Astrocyte (in vitro differentiated cells and primary cell): ENCODE results near the gene MYH10. TPM values are rescaled to one million over a fixed set of nuclear protein-coding genes. Genes with fewer than 3 reads are reported as not detected.

ENCODE experiments used
- DNase-seq: peaks from one replicate; pipeline ENCODE4 v3.0.0-alpha.2; 2010; ENCODE audit warnings: low read depth
- FAIRE-seq: peaks from 2 replicates; lab custom pipeline; 2011; peaks lifted over from hg19 to GRCh38; lab: Jason Lieb, UNC
- H2AFZ ChIP-seq: 2 replicates; pipeline ENCODE4 v1.6.0; 2012; ENCODE audit warnings: low read depth, low read length, inconsistent platforms
- H3K27ac ChIP-seq: 2 replicates; pipeline ENCODE4 v1.5.1; 2011; ENCODE audit warnings: low read depth, low read length, inconsistent platforms
- H3K27me3 ChIP-seq: 2 replicates; pipeline ENCODE4 v1.6.0; 2011; ENCODE audit warnings: low read length, inconsistent platforms; ENCODE audit not compliant: insufficient read depth
- H3K36me3 ChIP-seq: 2 replicates; pipeline ENCODE4 v1.5.1; 2011; ENCODE audit warnings: low read length, inconsistent platforms; ENCODE audit not compliant: insufficient read depth
- H3K4me1 ChIP-seq: 2 replicates; pipeline ENCODE4 v1.5.1; 2011; ENCODE audit warnings: low read length, inconsistent platforms; ENCODE audit not compliant: insufficient read depth
- H3K4me2 ChIP-seq: 2 replicates; pipeline ENCODE4 v1.6.0; 2012; ENCODE audit warnings: low read length, inconsistent platforms
- H3K4me3 ChIP-seq: 2 replicates; pipeline ENCODE4 v1.5.1; 2011; ENCODE audit warnings: low read depth, mild to moderate bottlenecking, low read length, inconsistent platforms; ENCODE audit not compliant: insufficient read depth
- H3K79me2 ChIP-seq: 2 replicates; pipeline ENCODE4 v1.6.0; 2012; ENCODE audit warnings: mild to moderate bottlenecking, low read length, inconsistent platforms; ENCODE audit not compliant: insufficient read depth
- H3K9ac ChIP-seq: 2 replicates; pipeline ENCODE4 v1.6.0; 2012; ENCODE audit warnings: mild to moderate bottlenecking, low read length, inconsistent platforms
- H3K9me3 ChIP-seq: 2 replicates; pipeline ENCODE4 v1.5.1; 2012; ENCODE audit warnings: low read depth, mild to moderate bottlenecking, low read length, inconsistent platforms; ENCODE audit not compliant: insufficient read depth
- H4K20me1 ChIP-seq: 2 replicates; pipeline ENCODE4 v1.6.0; 2012; ENCODE audit warnings: low read length, inconsistent platforms; ENCODE audit not compliant: insufficient read depth
- H3K27ac Mint-ChIP-seq: one replicate; pipeline ENCODE4 v1.8.0; 2021; ENCODE audit warnings: mild to moderate bottlenecking, mixed read lengths; ENCODE audit not compliant: unreplicated experiment
- H3K27me3 Mint-ChIP-seq: one replicate; pipeline ENCODE4 v1.8.0; 2021; ENCODE audit warnings: low read depth, mixed read lengths; ENCODE audit not compliant: unreplicated experiment
- H3K36me3 Mint-ChIP-seq: one replicate; pipeline ENCODE4 v1.8.0; 2021; ENCODE audit warnings: low read depth, mixed read lengths; ENCODE audit not compliant: unreplicated experiment
- H3K4me1 Mint-ChIP-seq: one replicate; pipeline ENCODE4 v1.8.0; 2021; ENCODE audit warnings: low read depth, mixed read lengths; ENCODE audit not compliant: unreplicated experiment
- H3K4me3 Mint-ChIP-seq: one replicate; pipeline ENCODE4 v1.8.0; 2021; ENCODE audit warnings: mild to moderate bottlenecking, moderate library complexity, mixed read lengths; ENCODE audit not compliant: unreplicated experiment
- H3K9me3 Mint-ChIP-seq: one replicate; pipeline ENCODE4 v1.8.0; 2021; ENCODE audit warnings: mild to moderate bottlenecking, mixed read lengths; ENCODE audit not compliant: unreplicated experiment
- EZH2 ChIP-seq: IDR thresholded peaks from 2 replicates; pipeline ENCODE4 v1.6.1; 2012; ENCODE audit warnings: mild to moderate bottlenecking, low read length, inconsistent platforms; ENCODE audit not compliant: insufficient read depth
- total RNA-seq: library from RNA; stranded (reverse); gene quantifications from 2 replicates; pipeline ENCODE4 v1.2.1, GENCODE V29; 2021
- TF ChIP-seq, protein P1 (sequence below): IDR thresholded peaks from 2 replicates; pipeline ENCODE4 v1.5.1; 2011; ENCODE audit warnings: low read depth, mild to moderate bottlenecking, inconsistent platforms, low read length, moderate library complexity; ENCODE audit not compliant: insufficient read depth

Gene MYH10
- total RNA-seq, 1 donor from 2014 or later: 150 TPM

DNA sequence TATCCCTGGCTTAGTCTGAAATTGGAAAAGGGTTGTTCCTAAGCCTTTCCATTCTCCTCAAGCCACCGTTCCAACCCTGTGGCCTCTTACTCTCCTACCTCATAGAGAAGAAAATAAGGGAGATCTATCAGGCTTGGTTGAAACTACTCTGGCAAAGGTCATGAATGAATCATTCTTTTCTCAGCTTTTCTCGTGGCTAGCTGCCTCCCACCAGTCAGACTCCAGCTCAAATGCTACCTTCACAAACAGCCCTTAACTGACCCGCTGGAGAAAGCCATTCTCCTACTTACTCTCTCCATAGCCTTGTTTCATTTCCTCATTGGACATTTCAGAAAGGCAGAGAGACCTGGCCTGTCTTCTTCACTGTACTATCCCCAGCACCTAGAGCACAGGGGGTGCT is 8.9 kb downstream of the MYH10 start:
- peaks cover 34% of the 10 kb centered on the region for H3K4me1 ChIP-seq
- FAIRE-seq (no peak), DNase-seq (peak; percentile 65)
- peaks cover 1% of the 10 kb centered on the region for H3K9me3 Mint-ChIP-seq
- H3K27me3 ChIP-seq: no peaks in the 10 kb centered on the region
- H3K4me1 Mint-ChIP-seq: peaks cover 40% of the 10 kb centered on the region
- H3K4me3 Mint-ChIP-seq: peak overlapping the region; percentile 63
- H3K9me3 ChIP-seq: no peaks in the 10 kb centered on the region
- no peaks in the 10 kb centered on the region for H3K27me3 Mint-ChIP-seq
- H4K20me1 ChIP-seq: peaks cover 81% of the 10 kb centered on the region
- TF ChIP-seq EZH2: no peak
- TF ChIP-seq, protein P1, sequence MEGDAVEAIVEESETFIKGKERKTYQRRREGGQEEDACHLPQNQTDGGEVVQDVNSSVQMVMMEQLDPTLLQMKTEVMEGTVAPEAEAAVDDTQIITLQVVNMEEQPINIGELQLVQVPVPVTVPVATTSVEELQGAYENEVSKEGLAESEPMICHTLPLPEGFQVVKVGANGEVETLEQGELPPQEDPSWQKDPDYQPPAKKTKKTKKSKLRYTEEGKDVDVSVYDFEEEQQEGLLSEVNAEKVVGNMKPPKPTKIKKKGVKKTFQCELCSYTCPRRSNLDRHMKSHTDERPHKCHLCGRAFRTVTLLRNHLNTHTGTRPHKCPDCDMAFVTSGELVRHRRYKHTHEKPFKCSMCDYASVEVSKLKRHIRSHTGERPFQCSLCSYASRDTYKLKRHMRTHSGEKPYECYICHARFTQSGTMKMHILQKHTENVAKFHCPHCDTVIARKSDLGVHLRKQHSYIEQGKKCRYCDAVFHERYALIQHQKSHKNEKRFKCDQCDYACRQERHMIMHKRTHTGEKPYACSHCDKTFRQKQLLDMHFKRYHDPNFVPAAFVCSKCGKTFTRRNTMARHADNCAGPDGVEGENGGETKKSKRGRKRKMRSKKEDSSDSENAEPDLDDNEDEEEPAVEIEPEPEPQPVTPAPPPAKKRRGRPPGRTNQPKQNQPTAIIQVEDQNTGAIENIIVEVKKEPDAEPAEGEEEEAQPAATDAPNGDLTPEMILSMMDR: no peak
- H3K9ac ChIP-seq: peak overlapping the region; percentile 10
- peak overlapping the region; percentile 27 for H3K27ac Mint-ChIP-seq
- H3K4me2 ChIP-seq: peak overlapping the region; percentile 64
- H3K36me3 Mint-ChIP-seq: peaks cover 8% of the 10 kb centered on the region
- peaks cover 98% of the 10 kb centered on the region for H3K79me2 ChIP-seq
- no peak overlapping the region for H2AFZ ChIP-seq
- H3K27ac ChIP-seq: no peak overlapping the region
- peaks cover 13% of the 10 kb centered on the region for H3K36me3 ChIP-seq
- H3K4me3 ChIP-seq: no peak overlapping the region

DNA sequence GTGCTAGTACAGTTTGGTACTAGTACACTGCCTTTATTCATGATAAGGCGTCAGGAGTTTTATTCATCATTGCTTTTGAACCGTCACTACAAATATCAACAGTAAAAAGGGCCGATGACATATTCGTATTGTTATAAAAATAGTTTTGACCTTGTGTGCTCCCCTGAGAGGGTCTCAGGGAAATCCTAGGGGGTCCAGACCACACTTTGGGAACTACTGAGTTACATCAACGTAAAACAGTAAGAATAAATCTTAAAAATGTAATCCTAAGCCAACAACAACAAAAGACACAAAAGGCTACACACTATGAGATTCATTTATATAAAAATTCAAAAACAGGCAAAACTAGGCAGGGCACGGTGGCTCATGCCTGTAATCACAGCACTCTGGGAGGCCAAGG is 11.2 kb downstream of the MYH10 start:
- peaks cover 13% of the 10 kb centered on the region for H3K36me3 ChIP-seq
- H3K4me3 ChIP-seq: no peak overlapping the region
- peaks cover 34% of the 10 kb centered on the region for H3K4me1 ChIP-seq
- H3K27ac ChIP-seq: no peak overlapping the region
- no peak overlapping the region for H3K9ac ChIP-seq
- FAIRE-seq (no peak), DNase-seq (no peak)
- H4K20me1 ChIP-seq: peaks cover 76% of the 10 kb centered on the region
- H3K9me3 ChIP-seq: no peaks in the 10 kb centered on the region
- no peak overlapping the region for H2AFZ ChIP-seq
- peaks cover 100% of the 10 kb centered on the region for H3K79me2 ChIP-seq
- TF ChIP-seq EZH2: no peak
- TF ChIP-seq, protein P1: no peak
- Mint-ChIP-seq H3K4me3 (no peak overlapping the region), H3K36me3 (peaks cover 8% of the 10 kb centered on the region), H3K27me3 (no peaks in the 10 kb centered on the region), H3K9me3 (peaks cover 1% of the 10 kb centered on the region), H3K27ac (no peak overlapping the region), H3K4me1 (peaks cover 41% of the 10 kb centered on the region)
- H3K27me3 ChIP-seq: no peaks in the 10 kb centered on the region
- peak overlapping the region; percentile 3 for H3K4me2 ChIP-seq

DNA sequence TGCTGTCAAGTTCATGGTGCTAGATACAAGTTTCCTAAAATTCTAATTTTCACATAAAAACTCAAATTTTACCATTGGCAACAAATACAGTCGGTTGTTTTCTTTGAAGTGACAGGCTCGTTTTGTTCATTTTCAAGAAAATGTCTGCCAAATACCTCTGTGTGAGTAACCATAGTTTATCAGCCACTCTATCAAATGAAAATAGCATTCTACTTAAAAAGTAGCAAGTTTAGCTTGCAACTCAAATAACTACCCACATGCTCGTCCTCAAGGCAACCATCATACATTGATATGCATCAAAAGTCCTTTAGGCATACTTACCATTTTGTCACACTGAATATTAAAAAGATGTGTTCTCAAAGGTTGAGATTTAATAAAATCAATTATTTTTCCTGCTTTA is 11.7 kb downstream of the MYH10 start:
- peak overlapping the region; percentile 3 for H3K4me2 ChIP-seq
- no peak overlapping the region for H3K9ac ChIP-seq
- H3K79me2 ChIP-seq: peaks cover 100% of the 10 kb centered on the region
- TF ChIP-seq, protein P1: no peak
- no peak for TF ChIP-seq EZH2
- no peaks in the 10 kb centered on the region for H3K27me3 ChIP-seq
- peaks cover 36% of the 10 kb centered on the region for H3K4me1 Mint-ChIP-seq
- H3K9me3 ChIP-seq: no peaks in the 10 kb centered on the region
- H2AFZ ChIP-seq: no peak overlapping the region
- H3K4me3 ChIP-seq: no peak overlapping the region
- no peaks in the 10 kb centered on the region for H3K27me3 Mint-ChIP-seq
- peaks cover 1% of the 10 kb centered on the region for H3K9me3 Mint-ChIP-seq
- DNase-seq (no peak), FAIRE-seq (no peak)
- peaks cover 74% of the 10 kb centered on the region for H4K20me1 ChIP-seq
- H3K4me3 Mint-ChIP-seq: no peak overlapping the region
- peaks cover 13% of the 10 kb centered on the region for H3K36me3 ChIP-seq
- peaks cover 29% of the 10 kb centered on the region for H3K4me1 ChIP-seq
- H3K36me3 Mint-ChIP-seq: peaks cover 8% of the 10 kb centered on the region
- no peak overlapping the region for H3K27ac ChIP-seq
- H3K27ac Mint-ChIP-seq: no peak overlapping the region
